Middle frontal gyrus (tissue), 1 donor: ENCODE results near the gene GGT6.
"Not testable (repeated sequence)": the region's sequence is repeated elsewhere in the genome, so short reads cannot be mapped to it uniquely, and the experiment has no call there.

Source experiments
- DNase-seq: peaks from one replicate; pipeline ENCODE4 v3.0.0-alpha.2; 2015; ENCODE audit warnings: low spot score; ENCODE audit errors: extremely low spot score

The GGT6 gene

GRCh38 chr17:4591529-4591928, 31.2 kb upstream of the GGT6 start:
- no peak for DNase-seq

GRCh38 chr17:4590981-4591453, 30.6 kb upstream of the GGT6 start:
- DNase-seq, result no peak

GRCh38 chr17:4590042-4590441, 29.7 kb upstream of the GGT6 start:
- not testable (repeated sequence) for DNase-seq

- no peak for DNase-seq
These were observed 28.7 kb upstream of the GGT6 start for GRCh38 chr17:4588898-4589625.

- no peak for DNase-seq
These were observed 28.0 kb upstream of the GGT6 start for GRCh38 chr17:4588391-4588790.

GRCh38 chr17:4587803-4588202, 27.4 kb upstream of the GGT6 start:
- DNase-seq, result no peak

GRCh38 chr17:4587195-4587594, 26.8 kb upstream of the GGT6 start:
- DNase-seq, result no peak

GRCh38 chr17:4586043-4586442, 25.7 kb upstream of the GGT6 start:
- no peak for DNase-seq

- DNase-seq, result no peak
These were observed 25.2 kb upstream of the GGT6 start for GRCh38 chr17:4585638-4585994.

- no peak for DNase-seq
These were observed 24.7 kb upstream of the GGT6 start for GRCh38 chr17:4584917-4585637.

GRCh38 chr17:4584101-4584916, 23.9 kb upstream of the GGT6 start, which contains the start of gene SMTNL2:
SMTNL2 (plus strand) TSS chr17:4584529; CDS start chr17:4584606, 77 bp downstream.
- DNase-seq, result no peak

- DNase-seq, result no peak
These were observed 23.4 kb upstream of the GGT6 start for GRCh38 chr17:4583782-4584100.

- no peak for DNase-seq
These were observed 22.8 kb upstream of the GGT6 start for GRCh38 chr17:4583206-4583605.

- no peak for DNase-seq
These were observed 22.3 kb upstream of the GGT6 start for GRCh38 chr17:4582691-4583090.

- no peak for DNase-seq
These were observed 21.7 kb upstream of the GGT6 start for GRCh38 chr17:4582101-4582501.

- DNase-seq, result no peak
These were observed 19.9 kb upstream of the GGT6 start for GRCh38 chr17:4580291-4580690.

GRCh38 chr17:4579678-4580077, 19.3 kb upstream of the GGT6 start:
- DNase-seq, result no peak

GRCh38 chr17:4578349-4578748, 18.0 kb upstream of the GGT6 start:
- DNase-seq, result not testable (repeated sequence)

- no peak for DNase-seq
These were observed 17.1 kb upstream of the GGT6 start for GRCh38 chr17:4577386-4577993.

- DNase-seq, result no peak
These were observed 16.4 kb upstream of the GGT6 start for GRCh38 chr17:4576729-4577322.

- no peak for DNase-seq
These were observed 15.8 kb upstream of the GGT6 start for GRCh38 chr17:4576161-4576558.
